Effector memory CD4-positive, alpha-beta T cell (primary cell): ENCODE results near the gene PLD6.

Experiments
- DNase-seq, 3 donors: peaks; one replicate each; pipeline ENCODE4 v3.0.0-alpha.2; 2020
- H3K27ac ChIP-seq: 2 replicates; pipeline ENCODE4 v1.7.0; 2013; ENCODE audit warnings: mild to moderate bottlenecking, low read length, moderate library complexity; ENCODE audit not compliant: insufficient read depth, poor library complexity, severe bottlenecking
- H3K27me3 ChIP-seq: replicated peaks from 2 replicates; pipeline ENCODE4 v1.7.0; 2013; ENCODE audit warnings: mild to moderate bottlenecking, low read length; ENCODE audit not compliant: insufficient read depth, control insufficient read depth, poor library complexity, severe bottlenecking
- H3K36me3 ChIP-seq: 2 replicates; pipeline ENCODE4 v1.7.0; 2013; ENCODE audit warnings: mild to moderate bottlenecking, low read length, moderate library complexity; ENCODE audit not compliant: control insufficient read depth, insufficient read depth
- H3K4me1 ChIP-seq: 2 replicates; pipeline ENCODE4 v1.7.0; 2013; ENCODE audit warnings: low read length, mild to moderate bottlenecking; ENCODE audit not compliant: control insufficient read depth, insufficient read depth, poor library complexity, severe bottlenecking
- H3K4me3 ChIP-seq: 2 replicates; pipeline ENCODE4 v1.7.0; 2013; ENCODE audit warnings: low read length, low read depth, mild to moderate bottlenecking; ENCODE audit not compliant: insufficient read depth, poor library complexity, severe bottlenecking
- H3K9me3 ChIP-seq: 2 replicates; pipeline ENCODE4 v1.7.0; 2013; ENCODE audit warnings: mild to moderate bottlenecking, low read length, moderate library complexity; ENCODE audit not compliant: control insufficient read depth

PLD6 gene

GRCh38 chr17:17179371-17179827 is 26.7 kb downstream of the PLD6 start:
- no peak for DNase-seq
- Histone ChIP-seq H3K27ac (peak overlapping the region; percentile 78), H3K27me3 (no peaks in the 10 kb centered on the region), H3K36me3 (peaks cover 9% of the 10 kb centered on the region), H3K4me1 (peaks cover 87% of the 10 kb centered on the region), H3K9me3 (no peaks in the 10 kb centered on the region), H3K4me3 (no peak overlapping the region)

- H3K4me1 ChIP-seq = peaks cover 82% of the 10 kb centered on the region
- no peak for DNase-seq
Observed at GRCh38 chr17:17177176-17177575, 29.0 kb downstream of the PLD6 start.

DNA sequence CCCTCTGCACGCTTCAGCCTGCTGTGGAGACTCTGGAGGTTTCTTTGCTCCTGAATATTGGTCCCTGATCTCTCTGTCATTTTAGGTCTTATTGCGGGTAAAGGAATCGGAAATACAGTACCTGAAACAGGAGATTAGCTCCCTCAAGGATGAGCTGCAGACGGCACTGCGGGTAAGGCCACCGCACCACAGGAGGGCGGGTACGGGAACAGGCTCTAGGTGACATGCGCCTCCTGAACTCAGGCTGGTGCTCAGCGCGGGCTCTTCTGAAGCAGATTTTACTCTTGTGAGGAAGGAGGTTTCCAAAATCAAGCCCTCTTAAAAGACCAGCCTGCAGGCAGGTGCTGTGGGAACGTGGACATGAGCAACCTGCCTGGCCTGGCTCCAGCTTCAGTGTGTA is 29.8 kb downstream of the PLD6 start:
- Histone ChIP-seq H3K9me3 (no peaks in the 10 kb centered on the region), H3K4me1 (peaks cover 82% of the 10 kb centered on the region), H3K27me3 (no peaks in the 10 kb centered on the region), H3K27ac (peak overlapping the region; percentile 78), H3K36me3 (peaks cover 21% of the 10 kb centered on the region), H3K4me3 (peak overlapping the region; percentile 13)
- DNase-seq = no peak

More at GRCh38 chr17:17177176-17177575, 29.0 kb downstream of the PLD6 start:
- Histone ChIP-seq H3K36me3 (peaks cover 17% of the 10 kb centered on the region), H3K27me3 (no peaks in the 10 kb centered on the region), H3K4me3 (no peak overlapping the region), H3K27ac (peak overlapping the region; percentile 78), H3K9me3 (no peaks in the 10 kb centered on the region)

DNA sequence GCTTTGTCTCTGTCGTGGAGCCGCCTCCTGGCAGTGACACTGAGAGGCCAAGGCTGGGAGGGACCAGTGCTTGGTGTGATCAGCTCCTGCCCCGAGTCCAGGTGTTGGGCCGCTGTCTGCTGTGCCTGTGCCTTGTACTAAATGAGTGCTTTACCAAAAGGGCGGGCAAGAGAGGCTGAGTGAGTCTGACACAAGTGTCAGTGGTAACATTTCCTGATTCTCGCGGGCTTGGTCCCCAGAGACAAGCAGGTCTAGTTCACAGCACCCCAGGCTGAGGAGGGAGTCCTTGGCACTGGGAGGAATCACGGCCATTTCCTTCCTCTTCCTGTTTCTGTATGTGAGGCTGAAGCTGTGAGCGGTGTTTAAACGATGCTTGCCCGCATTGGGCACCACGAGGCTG is 30.2 kb downstream of the PLD6 start:
- Histone ChIP-seq H3K9me3 (no peaks in the 10 kb centered on the region), H3K4me1 (peaks cover 82% of the 10 kb centered on the region), H3K27ac (peak overlapping the region; percentile 78), H3K4me3 (peak overlapping the region; percentile 8), H3K36me3 (peaks cover 21% of the 10 kb centered on the region), H3K27me3 (no peaks in the 10 kb centered on the region)
- DNase-seq = no peak

DNA sequence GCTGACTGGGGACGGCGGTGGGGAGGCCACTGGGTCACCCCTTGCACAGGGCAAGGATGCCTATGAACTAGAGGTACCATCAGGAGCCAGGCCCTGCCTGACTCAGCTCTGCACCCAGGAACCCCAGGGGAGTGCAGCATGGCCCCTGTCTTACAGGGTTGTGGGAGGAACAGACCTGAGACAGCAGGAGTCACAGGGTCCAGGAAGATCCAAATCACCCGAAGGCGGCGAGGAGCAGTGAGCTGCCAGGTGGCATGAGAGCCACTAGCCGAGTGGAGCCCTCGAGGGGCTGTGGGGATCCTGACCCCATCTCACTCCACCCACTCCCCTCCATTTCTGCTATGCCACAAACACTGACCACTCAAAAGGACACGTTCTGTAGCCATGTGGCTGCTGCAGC is 30.8 kb downstream of the PLD6 start:
- Histone ChIP-seq H3K9me3 (no peaks in the 10 kb centered on the region), H3K4me3 (no peak overlapping the region), H3K4me1 (peaks cover 82% of the 10 kb centered on the region), H3K27me3 (no peaks in the 10 kb centered on the region), H3K36me3 (peaks cover 17% of the 10 kb centered on the region), H3K27ac (peak overlapping the region; percentile 78)
- DNase-seq = no peak

GRCh38 chr17:17173921-17174320 is 32.2 kb downstream of the PLD6 start:
- Histone ChIP-seq H3K4me3 (no peak overlapping the region), H3K27ac (peak overlapping the region; percentile 33), H3K36me3 (peaks cover 17% of the 10 kb centered on the region), H3K9me3 (no peaks in the 10 kb centered on the region), H3K27me3 (no peaks in the 10 kb centered on the region), H3K4me1 (peaks cover 74% of the 10 kb centered on the region)
- no peak for DNase-seq

DNA sequence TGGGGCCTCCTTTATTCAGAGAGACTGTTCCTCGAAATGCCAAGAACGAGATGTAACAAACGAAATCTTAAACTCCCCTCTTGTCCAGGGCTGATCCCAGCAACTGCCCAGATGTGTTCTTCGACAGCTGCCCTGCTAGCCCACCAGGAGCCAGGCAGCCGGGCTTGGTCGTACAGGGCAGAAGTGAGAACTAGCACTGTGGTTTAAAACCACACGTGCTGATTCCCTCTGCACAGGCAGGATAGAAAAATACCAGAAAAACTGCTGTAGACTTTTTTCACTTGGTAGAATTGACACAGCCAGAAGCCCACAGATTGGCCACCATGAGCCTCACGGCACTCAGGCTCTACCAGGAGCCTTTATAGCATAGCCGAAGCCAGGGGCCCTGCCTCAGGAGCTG is 33.1 kb downstream of the PLD6 start:
- Histone ChIP-seq H3K9me3 (no peaks in the 10 kb centered on the region), H3K4me3 (no peak overlapping the region), H3K4me1 (peaks cover 64% of the 10 kb centered on the region), H3K27ac (peak overlapping the region; percentile 33), H3K27me3 (no peaks in the 10 kb centered on the region), H3K36me3 (peaks cover 21% of the 10 kb centered on the region)
- no peak for DNase-seq

GRCh38 chr17:17172001-17172939 is 33.9 kb downstream of the PLD6 start:
- Histone ChIP-seq H3K27me3 (no peaks in the 10 kb centered on the region), H3K9me3 (no peaks in the 10 kb centered on the region), H3K36me3 (peaks cover 24% of the 10 kb centered on the region), H3K4me3 (no peak overlapping the region), H3K27ac (peak overlapping the region; percentile 19), H3K4me1 (peaks cover 58% of the 10 kb centered on the region)
- DNase-seq = no peak

GRCh38 chr17:17171186-17171585 is 34.9 kb downstream of the PLD6 start:
- peaks cover 31% of the 10 kb centered on the region for H3K36me3 ChIP-seq

GRCh38 chr17:17170346-17170985 is 35.7 kb downstream of the PLD6 start:
- peaks cover 42% of the 10 kb centered on the region for H3K4me1 ChIP-seq
- no peaks in the 10 kb centered on the region for H3K27me3 ChIP-seq
- peaks cover 38% of the 10 kb centered on the region for H3K36me3 ChIP-seq
- no peak for DNase-seq
- H3K27ac ChIP-seq = peak overlapping the region; percentile 35
- no peaks in the 10 kb centered on the region for H3K9me3 ChIP-seq
- H3K4me3 ChIP-seq = no peak overlapping the region

More at GRCh38 chr17:17171186-17171585, 34.9 kb downstream of the PLD6 start:
- no peaks in the 10 kb centered on the region for H3K27me3 ChIP-seq
- H3K4me1 ChIP-seq = peaks cover 49% of the 10 kb centered on the region
- H3K9me3 ChIP-seq = no peaks in the 10 kb centered on the region
- H3K4me3 ChIP-seq = no peak overlapping the region
- no peak for DNase-seq
- H3K27ac ChIP-seq = peak overlapping the region; percentile 35
